Lung microvascular endothelial cell (primary cell): ENCODE results near the gene RANBP1. TPM values are rescaled to one million over a fixed set of nuclear protein-coding genes. Genes with fewer than 3 reads are reported as not detected.

Source experiments
- DNase-seq, 2 donors: peaks; one replicate each; pipeline versions ENCODE4 v3.0.0 to v3.0.0-alpha.2; 2010; ENCODE audit warnings: low read depth in 2 of 2
- total RNA-seq: library from RNA; depleted of rRNA; stranded (reverse); fragments of >200 nt; gene quantifications from 2 replicates; pipeline ENCODE4 v1.2.1, GENCODE V29; 2014

RANBP1 gene
- total RNA-seq, 1 donor from 2014 or later: 99.2 TPM

DNA sequence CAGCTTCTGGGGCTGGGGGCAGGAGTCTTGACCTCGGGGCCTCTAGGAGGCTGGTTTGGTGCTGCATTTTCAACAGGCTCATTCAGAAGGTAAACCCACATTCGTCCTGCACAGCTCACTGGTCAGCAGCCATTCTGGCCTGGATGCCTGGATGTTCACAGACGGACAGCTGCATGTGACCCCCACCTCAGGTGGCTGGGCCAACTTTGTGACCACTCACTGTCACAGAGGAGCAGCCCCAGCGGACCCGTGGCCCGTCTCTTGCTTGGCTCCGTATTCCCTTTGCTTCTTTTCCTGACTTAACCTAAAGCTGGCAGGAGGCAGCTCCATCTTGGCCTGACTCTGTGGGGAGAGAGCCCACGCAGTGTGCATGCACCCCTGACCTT is 27.6 kb upstream of the RANBP1 start:
- DNase-seq: no peak

DNA sequence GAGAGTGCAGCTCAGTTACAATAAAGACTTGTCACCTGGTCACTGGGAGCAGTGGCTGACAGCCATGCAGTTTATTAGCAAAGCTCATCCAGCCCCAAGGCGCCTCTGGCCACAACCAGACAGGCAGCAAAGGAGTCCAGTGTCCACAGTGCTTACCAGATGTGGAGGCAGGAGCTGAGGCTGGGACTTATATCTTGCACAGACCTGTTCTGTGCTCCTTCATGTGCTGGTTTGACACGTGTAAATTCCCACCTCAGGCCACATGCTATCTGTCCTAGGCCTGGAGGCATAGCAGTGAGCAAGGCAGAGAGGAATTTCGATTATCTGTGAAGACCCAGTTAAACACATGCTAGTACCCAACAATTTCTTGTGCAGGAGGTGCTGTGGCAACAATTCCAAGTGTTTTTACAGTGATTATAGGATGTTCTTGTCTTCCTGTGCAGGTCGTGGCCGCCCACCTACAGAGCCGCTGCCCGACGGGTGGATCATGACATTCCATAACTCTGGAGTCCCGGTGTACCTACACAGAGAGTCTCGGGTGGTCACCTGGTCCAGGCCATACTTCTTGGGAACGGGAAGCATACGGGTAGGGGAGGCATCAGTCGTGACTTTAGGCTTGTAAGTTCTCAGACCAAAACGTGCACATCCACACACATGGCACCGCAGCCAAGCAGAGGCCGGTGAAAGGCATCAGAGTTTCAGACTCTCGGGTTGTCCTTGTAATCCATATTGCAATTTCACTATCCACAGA is 26.5 kb upstream of the RANBP1 start:
- no peak for DNase-seq

DNA sequence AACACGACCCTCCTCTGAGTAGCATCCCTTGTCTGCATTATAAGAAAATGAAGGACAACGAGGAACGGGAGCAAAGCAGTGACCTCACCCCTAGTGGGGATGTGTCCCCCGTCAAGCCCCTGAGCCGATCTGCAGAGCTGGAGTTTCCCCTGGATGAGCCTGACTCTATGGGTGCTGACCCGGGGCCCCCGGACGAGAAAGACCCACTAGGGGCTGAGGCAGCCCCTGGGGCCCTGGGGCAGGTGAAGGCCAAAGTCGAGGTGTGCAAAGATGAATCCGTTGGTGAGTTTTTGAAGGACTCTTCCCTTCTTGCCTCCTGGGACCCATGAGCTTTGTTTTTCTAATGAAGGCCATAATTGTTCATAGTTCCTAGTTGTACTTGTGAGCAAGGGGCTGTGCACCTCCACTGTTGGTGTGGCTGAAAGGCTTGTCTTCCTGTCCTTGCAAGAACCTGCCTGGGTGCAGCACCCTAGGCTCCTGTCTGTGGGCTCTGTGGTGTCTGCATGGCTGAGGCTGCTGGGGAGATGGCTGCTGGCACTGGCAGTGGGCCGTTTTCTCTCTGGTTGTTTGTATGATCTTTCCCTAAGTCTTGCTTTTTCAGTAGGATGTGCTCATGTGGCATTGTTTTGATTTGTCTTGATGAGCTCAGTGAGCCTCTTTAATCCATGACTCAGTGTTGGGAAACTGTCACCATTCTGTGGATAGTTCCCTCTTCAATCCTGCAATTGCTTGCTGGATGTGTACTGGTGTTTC is 25.8 kb upstream of the RANBP1 start:
- DNase-seq: peak in 1 of 2 donors; percentile 28

DNA sequence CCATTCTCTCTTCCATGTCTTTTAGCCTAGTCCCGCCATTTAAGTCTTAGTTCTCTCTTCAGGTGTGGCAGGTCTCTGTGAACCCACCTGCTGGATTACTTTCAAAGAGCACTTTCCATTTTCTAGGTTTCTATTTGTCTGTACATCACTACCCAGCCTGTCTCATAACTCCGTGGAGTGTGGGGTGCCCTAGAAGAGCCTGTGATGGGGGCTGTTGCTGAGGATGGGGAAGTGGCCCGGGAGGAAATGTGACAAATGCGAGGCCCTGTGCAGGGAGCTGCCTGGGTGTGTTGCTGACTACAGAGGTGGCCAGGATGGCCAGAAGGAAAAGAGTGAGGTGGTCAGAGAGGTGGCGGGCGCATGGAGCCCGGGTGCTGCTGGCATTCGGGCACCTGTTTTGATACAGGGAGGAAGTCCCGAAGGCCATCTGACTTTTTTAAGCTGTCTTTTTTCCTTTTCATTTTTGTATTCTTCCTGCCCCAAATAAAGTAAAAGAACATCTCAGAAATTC is 25.1 kb upstream of the RANBP1 start:
- DNase-seq: no peak

DNA sequence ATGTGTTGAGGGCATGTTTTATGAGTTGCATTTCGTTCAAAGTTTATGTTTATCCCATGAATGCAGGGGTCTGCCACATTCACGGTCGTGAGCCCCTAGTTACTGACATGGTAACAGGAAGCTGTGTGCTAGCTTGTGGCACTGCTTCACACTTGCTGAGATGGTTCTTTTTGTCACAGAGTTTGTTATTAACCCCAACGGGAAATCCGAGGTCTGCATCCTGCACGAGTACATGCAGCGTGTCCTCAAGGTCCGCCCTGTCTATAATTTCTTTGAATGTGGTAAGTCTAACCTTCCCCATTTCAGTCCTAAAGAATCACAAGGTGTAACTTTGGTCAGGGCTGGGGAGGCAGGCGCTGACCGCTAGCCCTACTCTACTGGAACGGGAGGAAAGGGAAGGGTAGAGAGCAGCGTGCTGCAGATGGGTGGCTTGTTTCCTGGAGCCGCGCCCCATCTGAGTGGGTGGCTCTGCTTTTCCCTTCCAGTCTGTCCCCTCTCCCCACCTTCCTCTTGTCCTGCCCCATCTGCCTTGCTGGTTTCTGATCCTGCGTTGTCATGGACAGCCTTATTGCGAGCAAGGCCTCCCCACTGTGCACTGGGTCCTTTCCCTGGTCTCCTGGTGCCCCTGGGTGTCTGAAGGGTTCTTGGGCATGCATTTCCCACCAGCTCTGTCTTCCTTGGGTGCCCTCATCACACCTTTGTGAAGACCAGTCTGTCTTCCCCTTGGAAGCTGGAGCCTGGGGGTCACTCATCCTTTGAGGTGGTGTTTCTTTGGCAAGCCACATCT is 24.0 kb upstream of the RANBP1 start:
- DNase-seq: no peak

DNA sequence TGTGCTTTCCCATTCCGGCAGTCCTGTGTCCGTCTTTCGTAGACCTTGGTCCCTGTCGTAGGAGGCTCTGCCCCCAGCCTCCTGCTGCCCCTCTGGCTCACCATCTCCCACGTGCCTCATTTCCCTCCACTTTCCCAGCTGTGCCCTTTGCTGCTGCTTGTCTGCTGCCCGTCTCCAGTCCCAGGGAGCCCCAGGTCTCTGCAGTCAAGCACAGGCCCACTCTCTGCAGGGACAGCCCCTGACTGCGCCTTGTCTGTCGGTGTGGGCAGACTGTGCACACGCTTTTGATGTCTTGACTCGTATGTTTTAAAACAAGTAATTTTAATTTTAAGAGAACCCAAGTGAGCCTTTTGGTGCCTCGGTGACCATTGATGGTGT is 23.4 kb upstream of the RANBP1 start:
- no peak for DNase-seq

DNA sequence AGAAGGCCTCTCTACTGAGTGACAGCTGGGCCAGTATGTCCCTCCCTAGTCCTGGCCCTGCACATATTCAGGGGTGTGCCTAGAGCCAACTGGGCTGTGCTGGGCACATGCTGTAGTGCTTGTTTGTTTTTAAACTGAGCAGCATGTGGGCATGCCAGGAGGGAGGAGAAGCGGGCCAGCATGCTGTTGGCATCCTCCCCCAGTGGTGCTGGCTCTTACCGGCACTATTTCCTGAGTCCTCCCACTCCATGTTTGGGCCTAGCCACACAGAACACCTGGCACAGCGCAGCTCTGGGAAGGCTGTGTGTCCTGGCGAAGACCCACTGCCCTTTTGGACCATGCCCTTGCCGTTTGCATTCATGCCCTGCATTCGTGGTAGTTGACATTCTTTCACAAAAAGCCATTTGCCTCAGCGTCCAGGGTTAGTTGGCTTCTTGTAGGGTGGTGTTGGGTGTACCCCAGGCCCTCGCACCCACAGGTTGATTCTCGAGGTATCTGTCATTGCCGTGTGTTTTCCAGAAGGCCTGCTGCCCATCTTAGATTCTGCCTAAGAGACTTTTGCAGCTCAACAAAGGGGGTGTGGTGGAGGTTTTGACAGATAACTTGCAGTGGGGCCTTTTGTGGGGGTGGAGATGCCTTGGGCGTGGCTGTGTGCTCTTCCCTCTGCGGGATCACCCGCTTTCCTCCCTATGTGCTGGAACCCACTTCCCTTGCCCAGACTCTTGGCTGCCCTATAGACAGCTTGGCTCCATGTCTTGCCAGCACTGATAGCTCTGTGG is 22.3 kb upstream of the RANBP1 start:
- DNase-seq: no peak

DNA sequence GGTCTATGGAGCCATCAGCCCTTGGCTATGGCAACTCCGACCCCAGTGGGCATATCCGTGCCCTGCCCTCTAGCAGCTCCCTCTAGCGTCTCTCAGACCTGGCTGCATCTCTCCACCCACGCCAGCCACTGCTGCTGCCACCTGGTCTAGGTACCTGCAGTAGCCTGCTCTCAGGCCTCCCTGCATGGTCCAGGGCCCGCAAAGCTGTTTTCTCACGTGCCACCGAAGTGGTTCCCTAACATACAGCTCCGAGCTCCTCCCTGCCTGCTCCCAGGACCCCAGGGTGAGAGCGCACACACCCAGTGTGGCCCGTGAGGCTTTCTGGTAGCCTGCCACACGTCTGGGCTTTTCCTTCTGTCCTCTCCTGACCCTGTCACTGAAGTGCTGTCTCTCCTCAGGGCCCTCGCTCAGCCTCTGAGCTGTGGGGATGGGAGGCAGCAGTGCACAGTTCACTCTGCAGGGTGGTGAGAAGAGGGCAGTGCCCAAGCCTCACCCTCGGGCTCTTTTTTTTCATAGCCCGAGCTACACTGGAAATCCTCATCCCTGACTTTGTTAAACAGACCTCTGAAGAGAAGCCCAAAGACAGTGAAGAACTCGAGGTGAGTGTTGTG is 21.6 kb upstream of the RANBP1 start:
- no peak for DNase-seq

DNA sequence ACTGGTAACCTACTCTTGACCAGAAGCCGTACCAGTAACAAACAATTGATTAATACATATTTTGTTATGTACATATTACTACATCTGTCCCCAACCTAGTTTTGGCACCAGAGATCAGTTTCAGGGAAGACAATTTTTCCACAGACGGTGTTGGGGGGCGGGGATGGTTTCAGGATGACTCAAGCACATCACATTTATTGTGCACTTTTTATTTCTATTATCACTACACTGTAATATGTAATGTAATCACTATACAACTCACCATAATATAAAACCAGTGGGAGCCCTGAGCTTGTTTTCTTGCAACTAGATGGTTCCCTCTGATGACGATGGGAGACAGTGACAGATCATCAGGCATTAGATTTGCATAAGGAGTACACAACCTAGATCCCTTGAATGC is 20.4 kb upstream of the RANBP1 start:
- no peak for DNase-seq

DNA sequence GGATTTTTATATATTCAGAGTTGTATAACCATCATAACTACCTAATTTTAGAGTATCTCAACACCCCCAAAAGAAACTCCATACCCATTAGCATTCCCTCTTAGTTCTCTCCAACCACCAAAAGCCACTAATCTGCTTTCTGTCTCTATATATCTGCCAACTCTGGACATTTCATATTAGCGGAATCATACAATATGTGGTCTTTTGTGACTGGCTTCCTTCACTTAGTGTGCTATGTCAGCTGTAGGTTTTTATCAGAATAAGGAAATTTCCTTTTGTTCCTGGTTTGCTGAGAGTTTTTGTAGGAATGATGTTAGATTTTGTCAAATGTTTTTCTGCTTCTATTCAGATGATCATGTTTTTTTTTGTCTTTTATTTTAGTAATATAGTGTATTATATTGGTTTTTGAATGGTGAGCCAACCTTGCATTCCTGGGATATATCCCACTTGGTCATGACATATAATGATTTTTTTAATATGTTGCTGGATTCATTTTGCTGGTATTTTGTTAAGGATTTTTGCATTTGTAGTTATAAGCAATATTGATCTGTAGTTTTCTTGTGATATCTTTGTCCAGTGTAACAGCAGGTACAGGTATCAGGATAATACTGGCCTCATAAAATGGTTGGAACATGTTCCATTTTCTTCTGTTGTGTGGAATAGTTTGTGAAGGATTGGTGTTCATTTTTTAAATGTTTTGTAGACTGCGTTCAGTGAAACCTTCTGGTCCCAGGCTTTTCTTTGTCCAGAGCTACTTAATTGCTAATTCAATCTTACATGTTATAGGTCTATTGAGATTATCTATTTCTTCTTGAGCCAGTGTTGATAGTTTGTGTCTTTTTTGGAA is 19.1 kb upstream of the RANBP1 start:
- DNase-seq: no peak

DNA sequence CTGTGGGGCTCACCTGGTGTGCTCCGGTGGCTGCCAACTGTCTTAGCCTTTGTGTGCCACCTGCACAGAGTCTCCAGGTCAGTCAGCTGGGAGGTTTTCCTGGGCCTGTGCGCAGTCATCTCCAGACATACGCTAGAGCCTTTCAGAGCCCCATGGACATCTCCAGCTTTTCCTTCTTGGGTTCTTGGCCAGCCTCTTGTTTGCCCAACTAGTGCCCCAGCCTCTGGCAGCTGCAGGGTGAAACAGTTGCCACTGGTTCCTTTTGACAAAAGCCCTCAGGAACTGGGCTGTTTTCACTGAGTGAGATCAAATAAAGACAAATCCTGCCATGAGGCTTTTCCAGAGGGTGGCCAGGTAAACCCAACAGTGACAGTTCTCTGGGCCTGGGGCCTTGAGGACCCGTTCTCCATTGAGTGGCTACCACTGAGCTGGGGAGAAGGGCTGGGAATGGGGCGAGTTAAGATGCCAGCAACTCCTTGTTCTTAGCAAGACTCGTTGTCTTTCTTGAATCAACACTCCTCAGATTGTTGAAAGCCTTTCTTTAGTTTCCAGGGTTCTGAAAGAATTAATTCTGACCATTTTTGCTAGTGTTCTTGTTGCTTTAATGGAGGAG is 16.7 kb upstream of the RANBP1 start:
- DNase-seq: no peak

DNA sequence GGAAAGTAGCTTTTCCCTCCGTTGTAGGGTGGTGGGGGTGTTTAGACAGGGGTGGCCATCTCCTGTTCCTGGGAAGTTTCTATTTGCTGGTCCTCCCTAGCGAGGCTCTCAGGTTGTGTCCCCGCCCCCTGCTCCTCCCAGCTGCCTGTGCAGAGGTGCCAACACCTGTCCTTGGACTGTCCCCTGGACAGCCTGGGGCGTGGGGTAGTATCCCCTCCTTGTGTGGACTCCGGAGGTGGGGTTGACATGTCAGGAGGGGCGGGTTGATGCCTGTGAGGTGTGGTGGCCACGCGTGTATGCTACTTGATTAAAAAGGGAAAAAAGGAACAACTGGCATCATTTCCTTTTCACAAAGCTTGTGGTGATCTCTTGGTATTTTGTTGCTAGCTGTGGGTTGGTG is 14.3 kb upstream of the RANBP1 start:
- no peak for DNase-seq

DNA sequence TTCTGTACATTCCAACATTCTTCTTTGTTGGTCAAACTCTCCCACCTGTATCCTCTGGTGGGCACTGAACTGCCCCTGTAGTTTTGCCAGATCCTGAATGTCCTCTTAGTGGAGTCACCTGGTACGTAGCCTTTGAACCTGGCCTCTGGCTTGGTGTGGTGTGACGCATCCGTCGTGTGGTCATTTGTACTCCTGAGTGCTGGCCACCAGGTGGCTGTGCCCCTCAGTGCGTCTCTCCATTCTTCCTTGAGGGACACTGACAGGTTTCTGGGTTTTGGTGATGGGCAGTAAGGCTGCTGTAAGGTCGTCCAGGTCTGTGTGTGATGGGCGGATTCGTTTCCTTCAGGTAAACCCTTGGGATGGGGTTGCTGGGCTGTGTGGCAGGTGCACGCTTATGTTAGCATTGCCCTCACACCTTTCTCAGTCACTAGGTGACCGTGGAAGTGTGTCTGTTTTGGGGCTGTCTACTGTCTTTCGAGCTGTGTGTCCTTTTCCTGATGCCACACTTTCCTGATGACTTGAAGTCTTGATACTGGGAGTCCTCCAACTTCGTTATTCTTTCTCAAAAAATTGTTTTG is 13.6 kb upstream of the RANBP1 start:
- no peak for DNase-seq

DNA sequence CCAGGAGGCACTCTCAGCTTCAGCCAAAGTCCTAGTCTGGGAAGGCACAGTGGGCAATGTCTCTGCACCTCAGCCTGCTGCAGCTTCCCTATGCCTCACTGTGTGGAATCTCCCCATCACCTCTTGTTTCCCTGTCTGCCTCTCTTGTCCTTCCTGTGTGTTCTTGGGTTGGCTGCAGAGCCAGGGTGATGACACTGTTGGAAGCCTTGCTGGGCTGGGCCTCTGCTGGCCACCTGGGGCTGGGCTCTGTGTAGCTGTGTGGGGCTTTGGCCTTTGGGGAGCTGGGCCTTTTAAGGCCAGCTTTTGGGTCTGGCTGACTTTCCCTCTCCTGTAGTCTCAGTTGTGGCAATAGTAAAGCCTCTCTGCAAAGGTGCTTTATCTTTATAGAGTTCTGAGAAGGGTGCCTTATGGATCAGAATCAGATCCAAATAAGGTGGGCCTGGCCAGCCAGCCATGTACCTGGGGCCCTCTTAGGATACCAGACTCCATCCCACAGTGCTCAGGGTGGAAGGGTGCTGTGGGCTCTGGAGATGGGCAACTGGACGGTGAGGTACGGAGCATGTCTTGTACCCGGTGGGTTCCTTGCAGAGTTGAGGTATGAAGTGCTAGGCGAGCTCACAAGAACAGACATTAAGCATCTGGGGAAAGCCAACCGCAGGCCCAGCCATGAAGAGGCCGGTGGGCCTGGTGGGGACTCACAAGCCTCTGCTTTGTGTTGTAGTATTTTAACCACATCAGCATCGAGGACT is 10.3 kb upstream of the RANBP1 start:
- no peak for DNase-seq

DNA sequence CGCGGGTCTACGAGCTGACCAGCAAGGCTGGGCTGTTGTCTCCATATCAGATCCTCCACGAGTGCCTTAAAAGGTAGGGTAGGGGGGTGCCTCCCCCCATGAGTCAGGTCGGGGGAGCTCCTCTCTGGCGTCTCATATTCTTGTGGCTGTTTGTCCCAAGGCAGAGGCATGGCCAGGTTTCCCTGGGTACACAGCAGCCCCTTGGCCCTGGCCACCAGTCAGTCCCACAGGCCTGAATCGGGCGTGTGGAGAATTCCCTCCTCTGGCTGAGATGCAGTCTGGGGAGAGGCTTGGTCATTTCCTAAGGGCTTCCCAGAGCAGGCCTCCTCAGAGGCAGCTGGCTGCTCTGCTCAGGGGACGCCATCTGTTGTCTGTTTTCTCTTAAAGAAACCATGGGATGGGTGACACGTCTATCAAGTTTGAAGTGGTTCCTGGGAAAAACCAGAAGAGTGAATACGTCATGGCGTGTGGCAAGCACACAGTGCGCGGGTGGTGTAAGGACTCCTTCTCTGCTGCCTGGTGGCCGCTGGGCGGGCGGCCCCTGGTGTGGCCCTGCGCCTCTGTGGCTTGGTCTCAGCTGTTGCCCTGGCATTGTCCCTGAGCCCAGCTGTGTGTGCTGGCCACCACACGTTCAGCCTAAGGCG is 9.6 kb upstream of the RANBP1 start:
- no peak for DNase-seq

DNA sequence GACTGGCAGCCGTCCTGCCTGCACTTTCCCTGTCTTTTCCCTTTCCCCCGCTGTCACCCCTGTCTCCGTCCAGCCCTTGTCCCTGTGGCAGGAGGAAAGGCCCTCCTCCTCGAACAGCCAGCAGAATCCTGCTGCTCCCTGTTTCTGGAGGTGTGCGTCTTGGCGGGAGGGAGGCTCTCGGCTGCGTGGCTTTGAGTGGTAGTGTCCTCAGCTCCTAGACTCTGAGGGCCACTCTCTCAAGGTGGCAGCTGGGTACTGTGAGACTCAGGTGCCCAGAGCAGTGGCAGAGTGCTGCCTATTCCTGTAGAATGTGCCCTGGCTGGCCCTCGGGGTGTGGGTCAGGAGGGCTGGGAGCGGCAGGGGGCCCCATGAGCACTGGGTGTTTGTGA is 9.1 kb upstream of the RANBP1 start:
- DNase-seq: no peak

DNA sequence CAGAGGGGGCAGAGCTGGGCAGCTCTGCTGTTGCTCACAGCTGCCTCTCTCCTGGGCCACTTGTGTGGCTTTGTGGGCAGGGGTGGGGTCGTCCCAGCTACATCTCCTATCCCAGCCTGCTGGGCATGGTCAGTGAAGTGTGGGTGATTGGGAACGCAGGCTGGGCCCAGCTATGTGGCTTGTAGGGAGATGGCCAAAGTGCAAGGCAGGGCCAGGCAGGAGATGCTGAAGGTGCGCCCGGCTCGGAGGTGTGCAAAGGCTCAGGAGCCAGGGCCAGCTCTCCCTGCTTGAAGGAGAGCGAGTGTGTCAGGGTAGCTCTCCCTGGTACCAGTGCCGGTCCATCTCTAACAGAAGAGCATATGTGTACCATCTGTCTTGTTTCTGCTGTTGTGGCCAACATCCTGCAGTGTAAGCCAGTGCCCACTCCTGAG is 8.4 kb upstream of the RANBP1 start:
- no peak for DNase-seq
